Endothelial cell of umbilical vein (primary cell): ENCODE results near the gene F2RL3. TPM values are rescaled to one million over a fixed set of nuclear protein-coding genes. Genes with fewer than 3 reads are reported as not detected.

Experiments used
- BruUV-seq: library from RNA; stranded (reverse); fragments of 400-500 nt; replicated peaks from 2 replicates; lab custom pipeline; 2021; lab: Mats Ljungman, UMichigan
- CTCF ChIA-PET: fragments of 300-600, 350-600 bp; sonication (Branson Sonifier 250); formaldehyde crosslinking; loops from one replicate; lab custom pipeline; 2021; ENCODE audit warnings: antibody characterized with exemption, inconsistent platforms; lab: Charles Lee
- POLR2A ChIA-PET: fragments of 300-600, 350-600 bp; sonication (Branson Sonifier 250); formaldehyde crosslinking; loops from one replicate; lab custom pipeline; 2021; ENCODE audit warnings: antibody characterized with exemption, inconsistent platforms; lab: Charles Lee
- DNase-seq: peaks from one replicate; pipeline ENCODE4 v3.0.0-alpha.2; 2011; ENCODE audit warnings: low read depth, low spot score
- FAIRE-seq: peaks from 2 replicates; lab custom pipeline; 2011; peaks lifted over from hg19 to GRCh38; lab: Jason Lieb, UNC
- H2AFZ ChIP-seq: 2 replicates; pipeline ENCODE4 v1.6.0; 2012; ENCODE audit warnings: low read depth, low read length, control low read depth, inconsistent platforms
- H3K27ac ChIP-seq: 2 replicates; pipeline ENCODE4 v1.5.1; 2011; ENCODE audit warnings: low read depth, mild to moderate bottlenecking, control low read depth, low read length, moderate library complexity; ENCODE audit not compliant: insufficient read depth
- H3K27me3 ChIP-seq, 2 experiments: 2 replicates each; pipeline versions ENCODE4 v1.6.0 to v1.6.1; 2011; ENCODE audit warnings: low read length in 2 of 2, mixed read lengths in 1 of 2; ENCODE audit not compliant: control insufficient read depth in 2 of 2, insufficient read depth in 2 of 2
- H3K36me3 ChIP-seq, 2 experiments: 2 replicates in 1 of 2; 3 replicates in 1 of 2; pipeline ENCODE4 v1.5.1; 2011; ENCODE audit warnings: low read length in 2 of 2, mild to moderate bottlenecking in 1 of 2, moderate library complexity in 1 of 2; ENCODE audit not compliant: control insufficient read depth in 2 of 2, insufficient read depth in 2 of 2; ENCODE audit errors: extremely low read depth in 1 of 2
- H3K4me1 ChIP-seq: 3 replicates; pipeline ENCODE4 v1.5.1; 2011; ENCODE audit warnings: mild to moderate bottlenecking, low read length; ENCODE audit not compliant: control insufficient read depth, insufficient read depth; ENCODE audit errors: extremely low read depth
- H3K4me2 ChIP-seq: 2 replicates; pipeline ENCODE4 v1.6.1; 2011; ENCODE audit warnings: low read length, control low read depth, mixed read lengths; ENCODE audit not compliant: insufficient read depth
- H3K4me3 ChIP-seq, 3 experiments: fragments of 200-600 bp in 1 of 3; sonication (generic), shearing (Covaris generic) in 1 of 3; replicated peaks in 1 of 3; 2 replicates each; pipeline ENCODE4 v1.5.1; 2011 to 2016; ENCODE audit warnings: control low read depth in 3 of 3, low read length in 3 of 3, mild to moderate bottlenecking in 2 of 3, inconsistent platforms in 1 of 3, low read depth in 1 of 3, moderate library complexity in 1 of 3; ENCODE audit not compliant: insufficient read depth in 1 of 3
- H3K79me2 ChIP-seq: 2 replicates; pipeline ENCODE4 v1.6.0; 2012; ENCODE audit warnings: low read length, inconsistent platforms; ENCODE audit not compliant: control insufficient read depth, insufficient read depth
- H3K9ac ChIP-seq: replicated peaks from 2 replicates; pipeline ENCODE3; 2011; ENCODE audit warnings: low read length, control low read depth; ENCODE audit not compliant: insufficient read depth; ENCODE audit errors: extremely low read depth
- H3K9me1 ChIP-seq: replicated peaks from 3 replicates; pipeline ENCODE4 v1.6.0; 2011; ENCODE audit warnings: mild to moderate bottlenecking, low read length; ENCODE audit not compliant: control insufficient read depth, insufficient read depth; ENCODE audit errors: extremely low read depth
- H3K9me3 ChIP-seq: replicated peaks from 2 replicates; pipeline ENCODE4 v1.5.1; 2012; ENCODE audit warnings: low read length, inconsistent platforms; ENCODE audit not compliant: control insufficient read depth, insufficient read depth
- H4K20me1 ChIP-seq: replicated peaks from 2 replicates; pipeline ENCODE3; 2011; ENCODE audit warnings: mild to moderate bottlenecking, low read length; ENCODE audit not compliant: control insufficient read depth, insufficient read depth; ENCODE audit errors: extremely low read depth
- CTCF ChIP-seq, 2 donors: IDR thresholded peaks; 1 replicate in 1 of 2; 2 replicates in 1 of 2; pipeline ENCODE4 v1.5.1; 2011; ENCODE audit warnings: low read length in 2 of 2, mild to moderate bottlenecking in 2 of 2, moderate library complexity in 2 of 2, control low read depth in 1 of 2, inconsistent platforms in 1 of 2, low read depth in 1 of 2; ENCODE audit not compliant: insufficient read depth in 1 of 2; ENCODE audit errors: extremely low read depth in 1 of 2
- EZH2 ChIP-seq: IDR thresholded peaks from 2 replicates; pipeline ENCODE4 v1.6.1; 2012; ENCODE audit warnings: borderline replicate concordance, low read depth, mild to moderate bottlenecking, moderate library complexity, low read length, inconsistent platforms; ENCODE audit not compliant: severe bottlenecking
- FOS ChIP-seq: IDR thresholded peaks from 2 replicates; pipeline ENCODE4 v1.6.1; 2011; ENCODE audit warnings: mild to moderate bottlenecking, low read length, moderate library complexity, borderline replicate concordance; ENCODE audit not compliant: insufficient read depth
- GATA2 ChIP-seq: IDR thresholded peaks from 2 replicates; pipeline ENCODE4 v1.7.0; 2011; ENCODE audit warnings: low read depth, mild to moderate bottlenecking, moderate library complexity, mixed read lengths, low read length; ENCODE audit not compliant: insufficient read length, insufficient read depth
- JUN ChIP-seq: IDR thresholded peaks from 2 replicates; pipeline ENCODE4 v1.6.1; 2011; ENCODE audit warnings: borderline replicate concordance, low read depth; ENCODE audit not compliant: insufficient read length, insufficient read depth
- MAX ChIP-seq: IDR thresholded peaks from 2 replicates; pipeline ENCODE4 v1.6.1; 2011; ENCODE audit not compliant: insufficient read depth, insufficient read length
- MYC ChIP-seq: IDR thresholded peaks from one replicate; pipeline ENCODE4 v1.6.1; 2011; ENCODE audit warnings: mild to moderate bottlenecking, low read depth, low read length
- POLR2A ChIP-seq: IDR thresholded peaks from 2 replicates; pipeline ENCODE4 v1.6.1; 2012; ENCODE audit warnings: low read depth, mild to moderate bottlenecking, control low read depth, low read length
- POLR2AphosphoS5 ChIP-seq: IDR thresholded peaks from 2 replicates; pipeline ENCODE4 v1.6.1; 2012; ENCODE audit warnings: low read depth, mild to moderate bottlenecking, control low read depth, low read length, moderate library complexity; ENCODE audit not compliant: insufficient read depth
- dilution Hi-C: fragments of 300-500 bp; cut with MboI; formaldehyde crosslinking; loops from one replicate; pipeline ENCODE4 v1.15.0; 2019; ENCODE audit warnings: low sequenced_read_pairs; ENCODE audit not compliant: extremely low pct_ligation_motif_present
- intact Hi-C: fragments of 100-400 bp; cut with micrococcal nuclease; formaldehyde crosslinking; loops from one replicate; pipeline ENCODE4 v1.10.0; 2022
- polyA plus RNA-seq, 4 experiments: library from polyadenylated mRNA; depleted of rRNA in 3 of 4; stranded (reverse) in 3 of 4; unstranded in 1 of 4; fragments of >200 nt; gene quantifications; 2 replicates each; pipeline versions ENCODE4 v1.2.1 to v1.2.3, GENCODE V29; 2011 to 2012; ENCODE audit warnings: missing spikeins in 1 of 4
- total RNA-seq: library from RNA; stranded (reverse); gene quantifications from 2 replicates; pipeline ENCODE4 v1.2.3, GENCODE V29; 2021

The F2RL3 gene
- total and polyA plus RNA-seq, 2 donors (not counting 3 experiments of a cell fraction or from before 2014, with no cell fraction given) = 1.2 to 1.7 TPM

- Histone ChIP-seq H4K20me1 (no peaks in the 10 kb centered on the region), H3K4me2 (no peak overlapping the region), H3K9me1 (no peaks in the 10 kb centered on the region), H3K79me2 (peaks cover 27% of the 10 kb centered on the region), H3K9ac (no peak overlapping the region), H3K27me3 (no peaks in the 10 kb centered on the region), H3K27ac (no peak overlapping the region), H2AFZ (no peak overlapping the region), H3K4me1 (peaks cover 27% of the 10 kb centered on the region), H3K4me3 (no peak overlapping the region), H3K9me3 (no peaks in the 10 kb centered on the region), H3K36me3 (peaks cover 23 to 42% of the 10 kb centered on the region in 2 experiments)
- POLR2A ChIA-PET = no interaction called here
- peak; percentile 33 for FAIRE-seq
- no TSS peak for BruUV-seq
- TF ChIP-seq CTCF (IDR thresholded peaks at IDR 0.05; ENCODE audit: extremely low read depth in 1 of 2, insufficient read depth in 1 of 2, low read depth in 1 of 2, low read length in 2 of 2) = no peak
- TF ChIP-seq GATA2 = no peak
- TF ChIP-seq EZH2 = no peak
- TF ChIP-seq JUN = no peak
- no peak for TF ChIP-seq POLR2AphosphoS5
- TF ChIP-seq POLR2A = no peak
- no peak for TF ChIP-seq MYC
- TF ChIP-seq FOS = no peak
- TF ChIP-seq MAX = no peak
- no peak for DNase-seq
- dilution Hi-C loops (no loop called here), intact Hi-C loops (no loop called here)
- CTCF ChIA-PET = no interaction called here
Observed at GRCh38 chr19:16875584-16876555, 12.9 kb upstream of the F2RL3 start.
